ENCODE results near the gene MOCS1. TPM values are rescaled to one million over a fixed set of nuclear protein-coding genes. Genes with fewer than 3 reads are reported as not detected.

The MOCS1 gene
- total RNA-seq, 1 donor from 2014 or later, result 11.3 TPM

- no peaks in the 10 kb centered on the region for H3K79me2 ChIP-seq (ENCODE audit: low read depth)
- H3K4me2 ChIP-seq, result no peak overlapping the region
- DNase-seq (ENCODE audit: low spot score), result no peak
- H3K4me1 ChIP-seq, result no peaks in the 10 kb centered on the region
- H3K9me3 ChIP-seq (ENCODE audit: low read depth), result no peaks in the 10 kb centered on the region
- Mint-ChIP-seq H3K27ac (no peak overlapping the region), H3K27me3 (ENCODE audit: insufficient read depth, low read depth) (no peaks in the 10 kb centered on the region), H3K4me1 (no peaks in the 10 kb centered on the region), H3K9me3 (no peaks in the 10 kb centered on the region), H3K4me3 (no peak overlapping the region), H3K36me3 (no peaks in the 10 kb centered on the region)
- TF ChIP-seq CTCF (IDR thresholded peaks at IDR 0.05), result no peak
- TF ChIP-seq EZH2 (IDR thresholded peaks at IDR 0.05), result no peak
- no peak for TF ChIP-seq EZH2phosphoT487 (IDR thresholded peaks at IDR 0.05)
- H3K4me3 ChIP-seq, result no peak overlapping the region
- no peak overlapping the region for H3K27ac ChIP-seq
- no peaks in the 10 kb centered on the region for H4K20me1 ChIP-seq (ENCODE audit: low read depth)
- H3F3A ChIP-seq (ENCODE audit: low read depth), result no peaks in the 10 kb centered on the region
- H3K36me3 ChIP-seq, result no peaks in the 10 kb centered on the region
- no peak overlapping the region for H2AFZ ChIP-seq (replicated peaks)
- no peak overlapping the region for H3K9ac ChIP-seq
- no peaks in the 10 kb centered on the region for H3K27me3 ChIP-seq
Measured at GRCh38 chr6:39961178-39961577, 26.9 kb upstream of the MOCS1 start.

- Mint-ChIP-seq H3K27ac (no peak overlapping the region), H3K36me3 (no peaks in the 10 kb centered on the region), H3K4me1 (no peaks in the 10 kb centered on the region), H3K27me3 (ENCODE audit: insufficient read depth, low read depth) (no peaks in the 10 kb centered on the region), H3K9me3 (no peaks in the 10 kb centered on the region), H3K4me3 (no peak overlapping the region)
- no peaks in the 10 kb centered on the region for H3K36me3 ChIP-seq
- H3K9ac ChIP-seq, result no peak overlapping the region
- H3K4me1 ChIP-seq, result no peaks in the 10 kb centered on the region
- H3K79me2 ChIP-seq (ENCODE audit: low read depth), result no peaks in the 10 kb centered on the region
- H3K4me2 ChIP-seq, result no peak overlapping the region
- H2AFZ ChIP-seq (replicated peaks), result no peak overlapping the region
- H3K27ac ChIP-seq, result no peak overlapping the region
- no peaks in the 10 kb centered on the region for H3F3A ChIP-seq (ENCODE audit: low read depth)
- TF ChIP-seq EZH2phosphoT487 (IDR thresholded peaks at IDR 0.05) (no peak), EZH2 (IDR thresholded peaks at IDR 0.05) (no peak), CTCF (IDR thresholded peaks at IDR 0.05) (no peak)
- H4K20me1 ChIP-seq (ENCODE audit: low read depth), result no peaks in the 10 kb centered on the region
- H3K27me3 ChIP-seq, result no peaks in the 10 kb centered on the region
- no peak for DNase-seq (ENCODE audit: low spot score)
- H3K9me3 ChIP-seq (ENCODE audit: low read depth), result no peaks in the 10 kb centered on the region
- H3K4me3 ChIP-seq, result no peak overlapping the region
Measured at GRCh38 chr6:39958947-39959346, 24.7 kb upstream of the MOCS1 start.

GRCh38 chr6:39956936-39957335 is 22.7 kb upstream of the MOCS1 start:
- Mint-ChIP-seq H3K27ac (no peak overlapping the region), H3K36me3 (no peaks in the 10 kb centered on the region), H3K4me1 (no peaks in the 10 kb centered on the region), H3K4me3 (no peak overlapping the region), H3K27me3 (ENCODE audit: insufficient read depth, low read depth) (no peaks in the 10 kb centered on the region), H3K9me3 (no peaks in the 10 kb centered on the region)
- Histone ChIP-seq H3K9ac (no peak overlapping the region), H3F3A (ENCODE audit: low read depth) (no peaks in the 10 kb centered on the region), H3K9me3 (ENCODE audit: low read depth) (no peaks in the 10 kb centered on the region), H4K20me1 (ENCODE audit: low read depth) (no peaks in the 10 kb centered on the region), H3K27ac (no peak overlapping the region), H3K36me3 (no peaks in the 10 kb centered on the region), H3K4me3 (no peak overlapping the region), H3K79me2 (ENCODE audit: low read depth) (no peaks in the 10 kb centered on the region), H3K27me3 (no peaks in the 10 kb centered on the region), H3K4me2 (no peak overlapping the region), H3K4me1 (no peaks in the 10 kb centered on the region), H2AFZ (replicated peaks) (no peak overlapping the region)
- DNase-seq (ENCODE audit: low spot score), result no peak
- TF ChIP-seq EZH2 (IDR thresholded peaks at IDR 0.05), result no peak
- TF ChIP-seq CTCF (IDR thresholded peaks at IDR 0.05), result no peak
- no peak for TF ChIP-seq EZH2phosphoT487 (IDR thresholded peaks at IDR 0.05)
